ENCODE data around the gene ZKSCAN2.

ZKSCAN2 gene

GRCh38 chr16:25189305-25189704 lies 68.3 kb downstream of the ZKSCAN2 start:
- Histone ChIP-seq H3K4me3 (ENCODE audit: low read depth, low read length) (no peak overlapping the region), H3K9me3 (ENCODE audit: severe bottlenecking) (no peaks in the 10 kb centered on the region), H3K27me3 (ENCODE audit: insufficient read depth, low read depth, severe bottlenecking) (no peaks in the 10 kb centered on the region), H3K36me3 (no peaks in the 10 kb centered on the region), H3K27ac (no peak overlapping the region)
- DNase-seq: no peak
- no peak for TF ChIP-seq CTCF (IDR thresholded peaks at IDR 0.05; ENCODE audit: low read depth, low read length)

GRCh38 chr16:25187491-25187795 lies 70.2 kb downstream of the ZKSCAN2 start:
- no peak overlapping the region for H3K27ac ChIP-seq
- no peak for TF ChIP-seq CTCF (IDR thresholded peaks at IDR 0.05; ENCODE audit: low read depth, low read length)
- no peaks in the 10 kb centered on the region for H3K36me3 ChIP-seq

More at GRCh38 chr16:25187491-25187795, 70.2 kb downstream of the ZKSCAN2 start:
- Histone ChIP-seq H3K9me3 (ENCODE audit: severe bottlenecking) (no peaks in the 10 kb centered on the region), H3K4me3 (ENCODE audit: low read depth, low read length) (no peak overlapping the region), H3K27me3 (ENCODE audit: insufficient read depth, low read depth, severe bottlenecking) (no peaks in the 10 kb centered on the region)
- DNase-seq: no peak

All from WERI-Rb-1 (cell line).